Measurements from ENCODE around the gene CD2.

- TF ChIP-seq, protein P1, sequence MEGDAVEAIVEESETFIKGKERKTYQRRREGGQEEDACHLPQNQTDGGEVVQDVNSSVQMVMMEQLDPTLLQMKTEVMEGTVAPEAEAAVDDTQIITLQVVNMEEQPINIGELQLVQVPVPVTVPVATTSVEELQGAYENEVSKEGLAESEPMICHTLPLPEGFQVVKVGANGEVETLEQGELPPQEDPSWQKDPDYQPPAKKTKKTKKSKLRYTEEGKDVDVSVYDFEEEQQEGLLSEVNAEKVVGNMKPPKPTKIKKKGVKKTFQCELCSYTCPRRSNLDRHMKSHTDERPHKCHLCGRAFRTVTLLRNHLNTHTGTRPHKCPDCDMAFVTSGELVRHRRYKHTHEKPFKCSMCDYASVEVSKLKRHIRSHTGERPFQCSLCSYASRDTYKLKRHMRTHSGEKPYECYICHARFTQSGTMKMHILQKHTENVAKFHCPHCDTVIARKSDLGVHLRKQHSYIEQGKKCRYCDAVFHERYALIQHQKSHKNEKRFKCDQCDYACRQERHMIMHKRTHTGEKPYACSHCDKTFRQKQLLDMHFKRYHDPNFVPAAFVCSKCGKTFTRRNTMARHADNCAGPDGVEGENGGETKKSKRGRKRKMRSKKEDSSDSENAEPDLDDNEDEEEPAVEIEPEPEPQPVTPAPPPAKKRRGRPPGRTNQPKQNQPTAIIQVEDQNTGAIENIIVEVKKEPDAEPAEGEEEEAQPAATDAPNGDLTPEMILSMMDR (IDR thresholded peaks at IDR 0.05; ENCODE audit: borderline replicate concordance, extremely low read depth, low read length, poor library complexity, severe bottlenecking): no peak
- TF ChIP-seq EZH2 (IDR thresholded peaks at IDR 0.05; ENCODE audit: borderline replicate concordance, low read depth, low read length, severe bottlenecking): no peak
Observed at GRCh38 chr1:116760996-116761665, 6.9 kb downstream of the CD2 start.
